Psoas muscle (tissue), 8 donors: ENCODE data around the gene RIMBP2. TPM values are rescaled to one million over a fixed set of nuclear protein-coding genes. Genes with fewer than 3 reads are reported as not detected.

Experiments used
- ATAC-seq, 4 donors: fragments of 200-7000 bp; cut with Tn5 transposase; one replicate each; pipeline ENCODE4 v1.9.1; 2020; ENCODE audit warnings: moderate library complexity in 3 of 4, mild to moderate bottlenecking in 2 of 4
- DNase-seq, 2 donors: peaks; one replicate each; pipeline ENCODE4 v3.0.0-alpha.2; 2020
- H3K27ac ChIP-seq: fragments of 200-600 bp; one replicate; pipeline ENCODE4 v1.8.0; 2022
- H3K27me3 ChIP-seq, 3 donors: fragments of 200-600 bp in 1 of 3; one replicate each; pipeline versions ENCODE4 v1.6.1 to v1.8.0; 2013 to 2022; ENCODE audit warnings: low read length in 2 of 3, mild to moderate bottlenecking in 2 of 3, moderate library complexity in 1 of 3; ENCODE audit not compliant: insufficient read depth in 3 of 3
- H3K36me3 ChIP-seq, 2 donors: fragments of 200-600 bp in 1 of 2; one replicate each; pipeline versions ENCODE4 v1.6.1 to v1.8.0; 2013 to 2022; ENCODE audit warnings: low read depth in 1 of 2, mild to moderate bottlenecking in 1 of 2, moderate library complexity in 1 of 2; ENCODE audit not compliant: insufficient read depth in 1 of 2
- H3K4me1 ChIP-seq: fragments of 200-600 bp; one replicate; pipeline ENCODE4 v1.8.0; 2022
- H3K4me3 ChIP-seq: fragments of 200-600 bp; one replicate; pipeline ENCODE4 v1.8.0; 2022; ENCODE audit warnings: mild to moderate bottlenecking
- H3K9me3 ChIP-seq: fragments of 200-600 bp; one replicate; pipeline ENCODE4 v1.8.0; 2022
- CTCF ChIP-seq: fragments of 200-600 bp; IDR thresholded peaks from one replicate; pipeline ENCODE4 v1.8.0; 2022; ENCODE audit warnings: antibody characterized with exemption
- WGBS, 3 donors: extraction: QIAGEN DNeasy Blood & Tissue Kit; methylation state at CpG; one replicate each; pipeline versions ENCODE4 v1.1.6 to v1.1.7; 2013; 5-methylcytosine and 5-hydroxymethylcytosine counted together
- intact Hi-C, 2 donors: fragments of 100-400 bp; cut with DNase I; formaldehyde crosslinking; loops; one replicate each; pipeline versions ENCODE4 v1.11.0 to v1.14.2; 2022
- polyA plus RNA-seq, 3 donors: library from polyadenylated mRNA; stranded (reverse); fragments of 200-250 nt; gene quantifications; one replicate each; pipeline ENCODE4 v1.2.3, GENCODE V29; 2013
- total RNA-seq, 4 donors: library from RNA; stranded (reverse); fragmentation: NEBNext Ultra II Directional in 2 of 4; extraction: Animal tissue kit (Norgen Biotek cat#: 25700) in 2 of 4; gene quantifications; one replicate each; pipeline versions ENCODE4 v1.2.1 to v1.2.4, GENCODE V29; 2021 to 2023
- donor health status: healthy with polysubstance abuse.
- donor health status: DM: no; HTN: no; CAD: no; lungs with moderate emphysema.
- donor health status: Bipolar disorder and iron deficiency.
- donor health status: healthy.
- donor health status: DM: yes; HTN: yes; CAD: no.
- donor health status: DM: no; HTN: no; CAD: no.
- donor health status: DM: no; HTN: no; CAD: no.
- donor health status: DM: yes; HTN: yes; CAD: no.

RIMBP2 gene
- total and polyA plus RNA-seq, 7 donors: 0.05 to 1.2 (median 0.21) TPM

GRCh38 chr12:130655881-130656280 is 60.2 kb downstream of the RIMBP2 start:
- H3K4me3 ChIP-seq: no peak overlapping the region
- whole genome bisulfite sequencing, 3 donors: 79 to 83% (median 81%) methylated on average over 9 of the region's 9 CpGs
- ATAC-seq: no peak

GRCh38 chr12:130655010-130655409 is 61.1 kb downstream of the RIMBP2 start:
- WGBS, 3 donors: 68 to 79% (median 69%) methylated on average over 4 of the region's 4 CpGs
- intact Hi-C loops: no loop called here
- Histone ChIP-seq H3K9me3 (no peaks in the 10 kb centered on the region), H3K4me3 (no peak overlapping the region), H3K36me3 (no peaks in the 10 kb centered on the region), H3K27ac (no peak overlapping the region), H3K4me1 (no peaks in the 10 kb centered on the region), H3K27me3 (peaks cover 0 to 5% (median 1%) of the 10 kb centered on the region in 3 donors)
- TF ChIP-seq CTCF: no peak
- DNase-seq (no peak), ATAC-seq (no peak)

More at GRCh38 chr12:130655881-130656280, 60.2 kb downstream of the RIMBP2 start:
- DNase-seq: no peak
- Histone ChIP-seq H3K4me1 (no peaks in the 10 kb centered on the region), H3K27me3 (peaks cover 0 to 5% (median 1%) of the 10 kb centered on the region in 3 donors), H3K36me3 (no peaks in the 10 kb centered on the region), H3K9me3 (no peaks in the 10 kb centered on the region), H3K27ac (no peak overlapping the region)
- no peak for TF ChIP-seq CTCF
- intact Hi-C loops: no loop called here

DNA sequence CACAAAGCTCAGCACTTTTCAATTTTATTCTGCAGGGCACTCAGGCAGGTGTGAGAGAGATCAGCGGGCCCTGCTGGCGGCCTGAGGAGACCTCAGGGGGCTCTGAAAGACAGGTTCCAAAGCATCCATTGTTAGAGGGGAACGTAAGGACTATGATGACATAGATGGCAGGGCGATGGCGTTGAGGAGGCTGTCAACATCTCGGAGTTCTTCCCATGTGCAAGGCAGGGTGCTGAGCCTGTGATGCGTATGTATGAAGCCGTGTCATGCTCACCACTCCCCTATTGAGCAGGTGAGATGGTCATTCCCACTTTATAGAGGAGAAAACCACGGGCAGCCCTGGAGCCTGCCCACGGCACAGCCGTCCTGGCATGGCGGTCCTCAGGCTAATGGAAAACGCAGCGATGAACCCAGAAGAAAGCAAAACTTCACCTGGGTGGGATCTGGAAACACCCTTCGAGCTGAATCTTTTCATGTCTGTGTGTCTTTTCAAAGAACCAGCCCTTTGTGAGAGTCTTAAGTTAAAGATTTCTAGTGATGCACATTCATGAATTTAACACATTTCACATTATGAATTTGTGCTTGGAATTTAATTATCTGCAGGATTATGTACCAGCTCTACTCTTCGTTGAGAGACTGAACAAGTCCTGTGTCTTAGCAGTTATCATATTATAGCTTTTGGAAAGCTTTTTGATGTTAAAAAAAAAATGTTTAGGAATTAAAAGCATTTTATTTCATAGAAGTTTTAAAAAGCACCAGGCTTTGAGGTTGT is 64.7 kb downstream of the RIMBP2 start:
- WGBS, 3 donors: 82 to 87% (median 85%) methylated on average over 16 of the region's 16 CpGs
- ATAC-seq: no peak
- H3K27me3 ChIP-seq: peaks cover 0 to 6% (median 5%) of the 10 kb centered on the region in 3 donors
- no peak for DNase-seq
- no peaks in the 10 kb centered on the region for H3K9me3 ChIP-seq
- no peak overlapping the region for H3K27ac ChIP-seq
- no peaks in the 10 kb centered on the region for H3K4me1 ChIP-seq
- H3K4me3 ChIP-seq: no peak overlapping the region
- intact Hi-C loops: no loop called here
- no peaks in the 10 kb centered on the region for H3K36me3 ChIP-seq
- TF ChIP-seq CTCF: no peak

- H3K27ac ChIP-seq: no peak overlapping the region
- DNase-seq: no peak
- no peaks in the 10 kb centered on the region for H3K9me3 ChIP-seq
- no peak overlapping the region for H3K4me3 ChIP-seq
- WGBS, 3 donors: 44 to 56% (median 54%) methylated on average over 9 of the region's 9 CpGs
- intact Hi-C loops: no loop called here
- no peak for TF ChIP-seq CTCF
- H3K4me1 ChIP-seq: no peaks in the 10 kb centered on the region
- no peaks in the 10 kb centered on the region for H3K36me3 ChIP-seq
- H3K27me3 ChIP-seq: peaks cover 0 to 6% (median 5%) of the 10 kb centered on the region in 3 donors
- ATAC-seq: no peak
Observed at GRCh38 chr12:130650131-130650530, 66.0 kb downstream of the RIMBP2 start.
